Hepatocyte (in vitro differentiated cells): ENCODE data around the gene GOSR1.

Experiments used
- EZH2 ChIP-seq: fragments of 200-600 bp; sonication (generic); IDR thresholded peaks from 2 replicates; pipeline ENCODE4 v1.6.1; 2016; ENCODE audit warnings: antibody characterized with exemption, mild to moderate bottlenecking, borderline replicate concordance
- EZH2phosphoT487 ChIP-seq: fragments of 200-600 bp; sonication (generic); IDR thresholded peaks from one replicate; pipeline ENCODE4 v1.6.1; 2018; ENCODE audit warnings: antibody characterized with exemption, mild to moderate bottlenecking, low read depth, moderate library complexity; ENCODE audit not compliant: unreplicated experiment, severe bottlenecking
- TF ChIP-seq, protein P1 (sequence below): fragments of 200-600 bp; sonication (generic); IDR thresholded peaks from 2 replicates; pipeline ENCODE4 v1.5.1; 2016; ENCODE audit warnings: antibody characterized with exemption, mild to moderate bottlenecking; ENCODE audit not compliant: poor library complexity

DNA sequence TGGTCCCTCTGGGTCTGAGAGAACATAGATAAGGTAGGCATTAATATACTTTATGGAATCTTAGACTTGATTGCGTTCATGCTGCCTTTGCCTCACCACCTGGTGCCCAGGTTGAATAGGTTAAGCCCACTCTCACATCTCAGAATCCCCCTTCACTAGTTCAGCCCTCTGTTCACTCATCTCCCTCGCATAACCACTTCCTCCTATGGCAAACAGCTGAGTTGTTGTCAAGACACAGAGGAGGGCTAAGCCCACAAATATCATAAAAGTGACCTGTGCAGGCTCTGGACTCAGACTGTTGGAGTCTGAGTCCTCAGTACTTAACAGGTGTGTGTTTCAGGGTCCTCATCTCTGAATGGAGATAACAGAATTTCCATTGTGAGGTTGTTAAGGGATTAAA, 55.7 kb downstream of the GOSR1 start:
- TF ChIP-seq, protein P1, sequence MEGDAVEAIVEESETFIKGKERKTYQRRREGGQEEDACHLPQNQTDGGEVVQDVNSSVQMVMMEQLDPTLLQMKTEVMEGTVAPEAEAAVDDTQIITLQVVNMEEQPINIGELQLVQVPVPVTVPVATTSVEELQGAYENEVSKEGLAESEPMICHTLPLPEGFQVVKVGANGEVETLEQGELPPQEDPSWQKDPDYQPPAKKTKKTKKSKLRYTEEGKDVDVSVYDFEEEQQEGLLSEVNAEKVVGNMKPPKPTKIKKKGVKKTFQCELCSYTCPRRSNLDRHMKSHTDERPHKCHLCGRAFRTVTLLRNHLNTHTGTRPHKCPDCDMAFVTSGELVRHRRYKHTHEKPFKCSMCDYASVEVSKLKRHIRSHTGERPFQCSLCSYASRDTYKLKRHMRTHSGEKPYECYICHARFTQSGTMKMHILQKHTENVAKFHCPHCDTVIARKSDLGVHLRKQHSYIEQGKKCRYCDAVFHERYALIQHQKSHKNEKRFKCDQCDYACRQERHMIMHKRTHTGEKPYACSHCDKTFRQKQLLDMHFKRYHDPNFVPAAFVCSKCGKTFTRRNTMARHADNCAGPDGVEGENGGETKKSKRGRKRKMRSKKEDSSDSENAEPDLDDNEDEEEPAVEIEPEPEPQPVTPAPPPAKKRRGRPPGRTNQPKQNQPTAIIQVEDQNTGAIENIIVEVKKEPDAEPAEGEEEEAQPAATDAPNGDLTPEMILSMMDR, result no peak
- TF ChIP-seq EZH2, result no peak
- no peak for TF ChIP-seq EZH2phosphoT487
